RWPE2 (cell line): ENCODE data around the gene PHYKPL.

Experiments
- ATAC-seq: fragments of 200-7000 bp; cut with Tn5 transposase; 3 replicates; pipeline ENCODE4 v1.9.1; 2021; ENCODE audit warnings: low read depth
- DNase-seq: peaks from one replicate; pipeline ENCODE4 v3.0.0-alpha.2; 2020; ENCODE audit warnings: low spot score
- H3K27ac ChIP-seq: fragments of 450-650 bp; 2 replicates; pipeline ENCODE4 v1.5.1; 2017; ENCODE audit warnings: mild to moderate bottlenecking; ENCODE audit not compliant: poor library complexity, severe bottlenecking
- H3K27me3 ChIP-seq: fragments of 250-450 bp; sonication (Bioruptor Pico); 2 replicates; pipeline ENCODE4 v1.5.1; 2021; ENCODE audit warnings: mild to moderate bottlenecking, moderate library complexity; ENCODE audit not compliant: insufficient read depth, poor library complexity, severe bottlenecking
- H3K36me3 ChIP-seq: fragments of 250-450 bp; sonication (Bioruptor Pico); 2 replicates; pipeline ENCODE4 v1.5.1; 2020; ENCODE audit warnings: low read depth, mild to moderate bottlenecking, moderate library complexity
- H3K4me1 ChIP-seq: fragments of 250-450 bp; sonication (Bioruptor Pico); 2 replicates; pipeline ENCODE4 v1.5.1; 2021; ENCODE audit warnings: mild to moderate bottlenecking, moderate library complexity; ENCODE audit not compliant: insufficient read depth, poor library complexity, severe bottlenecking
- H3K4me3 ChIP-seq: fragments of 250-450 bp; sonication (Bioruptor Pico); 2 replicates; pipeline ENCODE4 v1.5.1; 2021; ENCODE audit warnings: mild to moderate bottlenecking, moderate library complexity; ENCODE audit not compliant: severe bottlenecking
- H3K9me3 ChIP-seq: fragments of 250-450 bp; sonication (Bioruptor Pico); 2 replicates; pipeline ENCODE4 v1.5.1; 2021; ENCODE audit warnings: mild to moderate bottlenecking, moderate library complexity; ENCODE audit not compliant: severe bottlenecking
- CTCF ChIP-seq: fragments of 450-650 bp; IDR thresholded peaks from one replicate; pipeline ENCODE4 v1.5.1; 2017; ENCODE audit warnings: mild to moderate bottlenecking, moderate library complexity; ENCODE audit not compliant: poor library complexity, severe bottlenecking

PHYKPL gene

GRCh38 chr5:178165581-178165980, 67.0 kb downstream of the PHYKPL start:
- no peaks in the 10 kb centered on the region for H3K9me3 ChIP-seq
- no peak overlapping the region for H3K27ac ChIP-seq
- no peak overlapping the region for H3K4me3 ChIP-seq
- ATAC-seq (no peak), DNase-seq (no peak)
- H3K36me3 ChIP-seq, result no peaks in the 10 kb centered on the region
- H3K4me1 ChIP-seq, result no peaks in the 10 kb centered on the region
- peaks cover 5% of the 10 kb centered on the region for H3K27me3 ChIP-seq
- no peak for TF ChIP-seq CTCF

GRCh38 chr5:178163772-178164735, 68.5 kb downstream of the PHYKPL start:
- DNase-seq (no peak), ATAC-seq (peak; percentile 93)
- Histone ChIP-seq H3K4me1 (no peaks in the 10 kb centered on the region), H3K4me3 (no peak overlapping the region), H3K27me3 (no peaks in the 10 kb centered on the region), H3K9me3 (no peaks in the 10 kb centered on the region), H3K36me3 (no peaks in the 10 kb centered on the region), H3K27ac (no peak overlapping the region)
- TF ChIP-seq CTCF, result peak; percentile 99

GRCh38 chr5:178162481-178162880, 70.1 kb downstream of the PHYKPL start:
- ATAC-seq, result no peak
- H3K36me3 ChIP-seq, result no peaks in the 10 kb centered on the region
- no peak for DNase-seq
- H3K27ac ChIP-seq, result no peak overlapping the region
- H3K4me3 ChIP-seq, result no peak overlapping the region
- no peaks in the 10 kb centered on the region for H3K9me3 ChIP-seq
- no peaks in the 10 kb centered on the region for H3K4me1 ChIP-seq
- H3K27me3 ChIP-seq, result no peaks in the 10 kb centered on the region
- TF ChIP-seq CTCF, result no peak

- TF ChIP-seq CTCF, result no peak
- DNase-seq, result no peak
- no peaks in the 10 kb centered on the region for H3K27me3 ChIP-seq
- no peaks in the 10 kb centered on the region for H3K36me3 ChIP-seq
- no peak overlapping the region for H3K4me3 ChIP-seq
- H3K9me3 ChIP-seq, result no peaks in the 10 kb centered on the region
- no peak overlapping the region for H3K27ac ChIP-seq
- no peak for ATAC-seq
- H3K4me1 ChIP-seq, result no peaks in the 10 kb centered on the region
These were observed 72.4 kb downstream of the PHYKPL start for GRCh38 chr5:178160176-178160575.
